ENCODE data around the gene BLM.

DNA sequence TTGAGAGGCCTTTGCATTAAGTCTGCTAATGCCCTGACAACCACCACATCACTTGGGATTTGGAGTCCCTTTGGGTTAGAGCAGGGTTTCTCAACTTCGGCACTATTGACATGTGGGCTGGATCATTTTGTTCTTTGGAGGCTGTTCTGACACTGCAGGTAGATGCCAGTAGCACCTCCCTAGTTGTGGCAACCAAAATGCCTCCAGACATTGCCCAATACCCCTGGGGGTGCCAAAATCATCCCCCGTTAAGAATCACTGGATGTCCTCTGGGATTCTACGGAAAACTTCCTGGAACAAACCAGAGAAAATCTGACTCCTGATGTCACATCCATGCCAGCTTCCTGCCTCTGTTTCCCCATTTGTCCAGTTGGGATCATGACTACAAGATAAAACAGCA is 37.2 kb upstream of the BLM start:
- no peak for TF ChIP-seq TAF1 (IDR thresholded peaks at IDR 0.05; ENCODE audit: borderline replicate concordance, low read depth, low read length)
- TF ChIP-seq POLR2A (IDR thresholded peaks at IDR 0.05; ENCODE audit: low read depth, low read length) = no peak
- TF ChIP-seq POLR2AphosphoS5 (IDR thresholded peaks at IDR 0.05; ENCODE audit: low read depth, low read length) = no peak

Measured in GM12892 (cell line).